ENCODE measurements around the gene ZBTB4. TPM values are rescaled to one million over a fixed set of nuclear protein-coding genes. Genes with fewer than 3 reads are reported as not detected.

ZBTB4 gene
- total RNA-seq, 3 donors from 2014 or later (not counting 1 experiment from before 2014, with no cell fraction given), result 64.0 to 72.5 (median 68.4) TPM

- WGBS (ENCODE audit: insufficient coverage), result 98% methylated on average over 13 of the region's 14 CpGs
- H3K27me3 Mint-ChIP-seq (ENCODE audit: low read depth in 2 of 2), result no peaks in the 10 kb centered on the region
- no peak overlapping the region for H3K27ac ChIP-seq (ENCODE audit: low read length)
- H3K4me1 Mint-ChIP-seq, result peaks cover 17 to 32% of the 10 kb centered on the region in 2 donors
- peaks cover 61% of the 10 kb centered on the region for H3K36me3 ChIP-seq (ENCODE audit: control insufficient read depth, insufficient read depth, low read length)
- H3K4me1 ChIP-seq (ENCODE audit: control insufficient read depth, insufficient read depth, low read length), result no peaks in the 10 kb centered on the region
- H3K9me3 Mint-ChIP-seq, result no peaks in the 10 kb centered on the region
- H3K36me3 Mint-ChIP-seq, result peaks cover 11% of the 10 kb centered on the region
- no peak overlapping the region for H3K4me3 ChIP-seq (ENCODE audit: low read length)
- no peak overlapping the region for H3K4me3 Mint-ChIP-seq
- no peak for TF ChIP-seq CTCF (IDR thresholded peaks at IDR 0.05)
- H3K27ac Mint-ChIP-seq, result peak overlapping the region; percentile 38 to 74
- H3K9me3 ChIP-seq (ENCODE audit: control insufficient read depth, insufficient read depth, low read length), result no peaks in the 10 kb centered on the region
- ATAC-seq (no peak), DNase-seq (no peak)
- intact Hi-C loops (cut with micrococcal nuclease), result no loop called here
- H3K27me3 ChIP-seq (ENCODE audit: control insufficient read depth, insufficient read depth, low read length), result no peaks in the 10 kb centered on the region
Measured at GRCh38 chr17:7497636-7498035, 18.2 kb upstream of the ZBTB4 start.

DNA sequence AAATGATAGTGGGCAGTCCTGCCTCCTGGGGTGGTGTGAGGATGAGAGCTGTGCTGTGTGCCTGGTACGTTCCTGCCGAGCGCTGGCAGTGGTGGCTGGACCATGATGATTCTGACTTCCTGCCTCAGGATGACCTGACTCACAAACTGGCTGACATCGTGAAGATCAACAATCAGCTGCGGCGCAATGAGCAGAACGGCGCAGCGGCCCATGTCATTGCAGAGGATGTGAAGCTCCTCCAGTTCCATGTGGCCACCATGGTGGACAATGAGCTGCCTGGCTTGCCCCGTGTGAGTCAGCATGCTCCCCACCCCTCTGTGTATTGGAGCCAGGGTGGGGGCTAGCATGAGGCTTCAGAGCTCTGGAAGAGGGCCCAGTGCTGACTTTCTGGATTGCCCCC is 17.8 kb upstream of the ZBTB4 start:
- no peak overlapping the region for H3K4me3 Mint-ChIP-seq
- peak in 1 of 2 donors; percentile 8 for DNase-seq
- H3K27ac ChIP-seq (ENCODE audit: low read length), result no peak overlapping the region

DNA sequence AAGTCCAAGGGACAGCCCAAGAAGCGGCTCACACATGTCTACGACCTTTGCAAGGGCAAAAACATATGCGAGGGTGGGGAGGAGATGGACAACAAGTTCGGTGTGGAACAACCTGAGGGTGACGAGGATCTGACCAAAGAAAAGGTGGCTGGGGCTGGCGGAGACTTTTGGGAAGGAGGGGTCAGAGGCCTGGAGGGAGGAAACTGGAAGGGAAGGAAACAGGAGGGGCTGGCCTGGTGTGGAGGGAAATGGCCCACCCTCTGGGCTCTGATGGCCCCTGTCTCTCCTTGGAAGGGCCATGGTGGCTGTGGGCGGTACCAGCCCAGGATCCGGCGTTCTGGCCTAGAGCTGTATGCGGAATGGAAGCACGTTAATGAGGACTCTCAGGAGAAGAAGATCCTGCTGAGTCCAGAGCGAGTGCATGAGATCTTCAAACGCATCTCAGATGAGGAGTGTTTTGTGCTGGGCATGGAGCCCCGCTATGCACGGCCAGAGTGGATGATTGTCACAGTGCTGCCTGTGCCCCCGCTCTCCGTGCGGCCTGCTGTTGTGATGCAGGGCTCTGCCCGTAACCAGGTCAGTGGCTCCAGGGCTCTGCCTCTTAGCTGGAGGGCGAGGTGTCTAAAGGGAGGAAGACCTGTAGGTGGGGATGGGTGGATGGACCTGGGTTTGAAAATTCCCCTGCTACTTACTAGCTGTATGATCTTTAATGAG is 17.2 kb upstream of the ZBTB4 start:
- Mint-ChIP-seq H3K27ac (peak overlapping the region; percentile 38 to 74), H3K27me3 (ENCODE audit: low read depth in 2 of 2) (no peaks in the 10 kb centered on the region), H3K9me3 (no peaks in the 10 kb centered on the region), H3K4me3 (no peak overlapping the region), H3K4me1 (peaks cover 22 to 37% of the 10 kb centered on the region in 2 donors), H3K36me3 (peaks cover 10% of the 10 kb centered on the region)
- ATAC-seq (no peak), DNase-seq (peak in 1 of 2 donors; percentile 5)
- no peaks in the 10 kb centered on the region for H3K4me1 ChIP-seq (ENCODE audit: control insufficient read depth, insufficient read depth, low read length)
- no peak overlapping the region for H3K27ac ChIP-seq (ENCODE audit: low read length)
- intact Hi-C loops (cut with micrococcal nuclease), result no loop called here
- TF ChIP-seq CTCF (IDR thresholded peaks at IDR 0.05), result no peak
- 97% methylated on average over 20 of the region's 20 CpGs for WGBS (ENCODE audit: insufficient coverage)
- H3K36me3 ChIP-seq (ENCODE audit: control insufficient read depth, insufficient read depth, low read length), result peaks cover 55% of the 10 kb centered on the region
- no peaks in the 10 kb centered on the region for H3K27me3 ChIP-seq (ENCODE audit: control insufficient read depth, insufficient read depth, low read length)
- no peak overlapping the region for H3K4me3 ChIP-seq (ENCODE audit: low read length)
- H3K9me3 ChIP-seq (ENCODE audit: control insufficient read depth, insufficient read depth, low read length), result no peaks in the 10 kb centered on the region

More for the DNA sequence above, 17.8 kb upstream of the ZBTB4 start:
- H3K9me3 ChIP-seq (ENCODE audit: control insufficient read depth, insufficient read depth, low read length), result no peaks in the 10 kb centered on the region
- peak in 1 of 3 donors; percentile 11 for ATAC-seq
- WGBS (ENCODE audit: insufficient coverage), result 97% methylated on average over 10 of the region's 10 CpGs
- H3K27me3 ChIP-seq (ENCODE audit: control insufficient read depth, insufficient read depth, low read length), result no peaks in the 10 kb centered on the region
- H3K36me3 ChIP-seq (ENCODE audit: control insufficient read depth, insufficient read depth, low read length), result peaks cover 57% of the 10 kb centered on the region
- peaks cover 17 to 33% of the 10 kb centered on the region in 2 donors for H3K4me1 Mint-ChIP-seq
- intact Hi-C loops (cut with micrococcal nuclease), result no loop called here
- H3K36me3 Mint-ChIP-seq, result peaks cover 11% of the 10 kb centered on the region
- TF ChIP-seq CTCF (IDR thresholded peaks at IDR 0.05), result no peak
- H3K9me3 Mint-ChIP-seq, result no peaks in the 10 kb centered on the region
- H3K27ac Mint-ChIP-seq, result peak overlapping the region; percentile 38 to 74
- H3K4me3 ChIP-seq (ENCODE audit: low read length), result no peak overlapping the region
- H3K27me3 Mint-ChIP-seq (ENCODE audit: low read depth in 2 of 2), result no peaks in the 10 kb centered on the region
- no peaks in the 10 kb centered on the region for H3K4me1 ChIP-seq (ENCODE audit: control insufficient read depth, insufficient read depth, low read length)
